C4-2B (cell line): ENCODE data around the gene OSBPL2.

Experiments used
- CTCF ChIP-seq: fragments of 450-650 bp; conservative IDR thresholded peaks from 2 replicates; pipeline ENCODE4 v1.5.1; 2017; ENCODE audit warnings: mild to moderate bottlenecking
- ZFX ChIP-seq: fragments of 450-650 bp; IDR thresholded peaks from 2 replicates; pipeline ENCODE4 v1.6.1; 2017

GRCh38 chr20:62231292-62231691 lies 7.0 kb upstream of the OSBPL2 start:
- TF ChIP-seq CTCF (no peak), ZFX (no peak)
